Loucy (cell line): Measurements from ENCODE around the gene EVA1B.

Source experiments
- EZH2phosphoT487 ChIP-seq: fragments of 200-600 bp; IDR thresholded peaks from 2 replicates; pipeline ENCODE4 v1.6.1; 2018; ENCODE audit warnings: antibody characterized with exemption, mild to moderate bottlenecking, moderate library complexity, borderline replicate concordance
- TF ChIP-seq, protein P1 (sequence below): fragments of 200-600 bp; sonication (generic); conservative IDR thresholded peaks from 2 replicates; pipeline ENCODE4 v1.5.1; 2014; ENCODE audit warnings: mild to moderate bottlenecking, antibody characterized with exemption, low read length

DNA sequence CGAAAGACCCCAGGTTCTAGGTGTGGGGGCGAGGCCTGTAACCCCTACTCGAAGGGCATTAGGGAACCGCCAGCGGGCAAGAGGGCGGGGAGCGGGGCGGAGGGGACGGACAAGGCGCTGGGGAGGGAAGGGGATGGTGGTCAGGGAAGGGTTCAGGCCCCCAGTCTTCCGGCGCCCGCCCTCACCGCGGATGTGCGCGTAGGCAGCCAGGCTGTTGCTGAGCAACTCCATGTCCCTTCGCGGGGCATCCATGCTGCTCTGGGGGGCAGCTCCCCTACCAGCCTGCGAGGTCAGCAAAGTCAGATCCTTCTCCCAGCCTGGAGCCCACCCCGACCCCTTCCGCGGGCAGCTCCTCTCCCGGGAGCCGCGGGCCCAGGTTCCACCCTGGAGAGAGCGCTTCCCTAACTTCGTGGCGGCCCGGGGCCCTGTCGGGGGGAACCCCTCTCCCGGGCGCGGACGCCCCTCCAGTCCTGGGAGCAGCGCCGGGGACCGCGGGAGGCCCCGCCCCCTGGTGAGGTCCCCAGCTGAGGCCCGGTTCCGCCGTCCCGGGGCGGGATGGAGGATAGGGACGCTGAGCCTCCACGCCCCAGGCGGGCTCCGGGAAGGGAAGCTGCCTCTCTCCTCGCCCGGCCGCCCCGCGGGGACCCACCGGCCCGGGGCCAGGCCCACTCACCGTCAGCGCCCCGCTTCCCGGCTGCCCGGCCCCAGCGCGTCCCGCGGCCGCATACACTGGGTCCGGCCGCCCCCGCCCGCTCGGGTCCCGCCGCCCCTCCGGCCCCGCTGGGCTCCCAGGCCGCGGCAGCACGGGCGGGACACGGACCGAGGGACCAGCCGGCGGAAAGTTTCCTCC, 434 bp downstream of the EVA1B start:
- TF ChIP-seq, protein P1, sequence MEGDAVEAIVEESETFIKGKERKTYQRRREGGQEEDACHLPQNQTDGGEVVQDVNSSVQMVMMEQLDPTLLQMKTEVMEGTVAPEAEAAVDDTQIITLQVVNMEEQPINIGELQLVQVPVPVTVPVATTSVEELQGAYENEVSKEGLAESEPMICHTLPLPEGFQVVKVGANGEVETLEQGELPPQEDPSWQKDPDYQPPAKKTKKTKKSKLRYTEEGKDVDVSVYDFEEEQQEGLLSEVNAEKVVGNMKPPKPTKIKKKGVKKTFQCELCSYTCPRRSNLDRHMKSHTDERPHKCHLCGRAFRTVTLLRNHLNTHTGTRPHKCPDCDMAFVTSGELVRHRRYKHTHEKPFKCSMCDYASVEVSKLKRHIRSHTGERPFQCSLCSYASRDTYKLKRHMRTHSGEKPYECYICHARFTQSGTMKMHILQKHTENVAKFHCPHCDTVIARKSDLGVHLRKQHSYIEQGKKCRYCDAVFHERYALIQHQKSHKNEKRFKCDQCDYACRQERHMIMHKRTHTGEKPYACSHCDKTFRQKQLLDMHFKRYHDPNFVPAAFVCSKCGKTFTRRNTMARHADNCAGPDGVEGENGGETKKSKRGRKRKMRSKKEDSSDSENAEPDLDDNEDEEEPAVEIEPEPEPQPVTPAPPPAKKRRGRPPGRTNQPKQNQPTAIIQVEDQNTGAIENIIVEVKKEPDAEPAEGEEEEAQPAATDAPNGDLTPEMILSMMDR: no peak
- no peak for TF ChIP-seq EZH2phosphoT487
